Right lobe of liver (tissue), 6 donors: ENCODE data around the gene GAS2L1. TPM values are rescaled to one million over a fixed set of nuclear protein-coding genes. Genes with fewer than 3 reads are reported as not detected.
A peak's percentile ranks its signal among the peaks of the same experiment; 100 is the strongest.

Experiments
- ATAC-seq, 4 donors: fragments of 200-7000 bp; cut with Tn5 transposase; one replicate each; pipeline ENCODE4 v1.9.1; 2020; ENCODE audit warnings: mild to moderate bottlenecking in 4 of 4, moderate library complexity in 4 of 4
- DNase-seq, 3 donors: peaks; one replicate each; pipeline ENCODE4 v3.0.0-alpha.2; 2020
- H3K27ac ChIP-seq, 3 donors: fragments of 200-600 bp; one replicate each; pipeline ENCODE4 v1.8.0; 2022
- H3K27me3 ChIP-seq, 2 donors: fragments of 200-600 bp; one replicate each; pipeline ENCODE4 v1.8.0; 2022
- H3K36me3 ChIP-seq, 4 donors: fragments of 200-600 bp; sonication (generic) in 1 of 4; one replicate each; pipeline versions ENCODE4 v1.5.1 to v1.8.0; 2017 to 2022; ENCODE audit warnings: control low read depth in 1 of 4
- H3K4me1 ChIP-seq, 4 donors: fragments of 200-600 bp; sonication (generic) in 1 of 4; one replicate each; pipeline versions ENCODE4 v1.5.1 to v1.8.0; 2017 to 2022; ENCODE audit warnings: control low read depth in 1 of 4
- H3K4me3 ChIP-seq, 3 donors: fragments of 200-600 bp; one replicate each; pipeline ENCODE4 v1.8.0; 2022
- H3K9me3 ChIP-seq, 4 donors: fragments of 200-600 bp; sonication (generic) in 1 of 4; one replicate each; pipeline versions ENCODE4 v1.5.1 to v1.8.0; 2017 to 2022; ENCODE audit warnings: control low read depth in 1 of 4
- CTCF ChIP-seq, 4 donors: fragments of 200-600 bp in 3 of 4; fragments of 450-650 bp in 1 of 4; IDR thresholded peaks; one replicate each; pipeline versions ENCODE4 v1.5.1 to v1.8.0; 2016 to 2022; ENCODE audit warnings: antibody characterized with exemption in 4 of 4, mild to moderate bottlenecking in 2 of 4
- POLR2A ChIP-seq: fragments of 450-650 bp; IDR thresholded peaks from one replicate; pipeline ENCODE4 v1.6.1; 2017; ENCODE audit warnings: antibody characterized with exemption, mild to moderate bottlenecking
- WGBS: methylation state at CpG from one replicate; pipeline ENCODE4 v1.1.6; 2018; ENCODE audit warnings: low coverage, low lambda C conversion rate; ENCODE audit not compliant: insufficient coverage; ENCODE audit errors: missing lambda C conversion rate; 5-methylcytosine and 5-hydroxymethylcytosine counted together
- intact Hi-C, 2 donors: fragments of 100-400 bp; cut with DNase I; formaldehyde crosslinking; loops; one replicate each; pipeline versions ENCODE4 v1.11.2 to v1.14.1; 2022
- total RNA-seq, 6 experiments: library from RNA; depleted of rRNA in 2 of 6; stranded (reverse); fragments of >200 nt in 2 of 6; fragmentation: NEBNext Ultra II Directional in 3 of 6; extraction: Animal tissue kit (Norgen Biotek cat#: 25700) in 3 of 6; gene quantifications; one replicate each; pipeline versions ENCODE4 v1.1.0 to v1.2.4, GENCODE V29; 2016 to 2023
- donor health status: DM: no; HTN: yes; CAD: no.
- donor health status: DM: no; HTN: no; CAD: no.
- donor health status: DM: no; HTN: no; CAD: no.
- donor health status: DM: no; HTN: yes; CAD: no.
- donor health status: DM: no; HTN: yes; CAD: no.

Gene GAS2L1
- total RNA-seq, 6 experiments from 2014 or later, result 8.9 to 15.8 (median 11.5) TPM

DNA sequence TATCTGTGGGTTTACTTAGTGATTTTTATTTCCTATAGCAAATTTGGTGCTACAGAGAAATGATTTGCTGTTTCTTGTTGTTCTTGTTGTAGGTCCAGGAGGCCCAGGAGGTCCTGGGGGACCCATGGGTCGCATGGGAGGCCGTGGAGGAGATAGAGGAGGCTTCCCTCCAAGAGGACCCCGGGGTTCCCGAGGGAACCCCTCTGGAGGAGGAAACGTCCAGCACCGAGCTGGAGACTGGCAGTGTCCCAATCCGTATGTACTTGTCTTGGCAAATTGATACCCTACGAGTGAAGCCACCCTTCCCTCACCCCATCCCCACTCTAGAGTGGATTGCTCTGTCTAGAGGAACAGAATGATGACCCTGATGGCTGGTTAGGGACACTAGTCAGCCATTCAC lies 7.8 kb upstream of the GAS2L1 start:
- Histone ChIP-seq H3K36me3 (peaks cover 23 to 75% (median 51%) of the 10 kb centered on the region in 4 donors), H3K27me3 (no peaks in the 10 kb centered on the region), H3K9me3 (no peaks in the 10 kb centered on the region), H3K4me3 (no peak overlapping the region), H3K27ac (no peak overlapping the region), H3K4me1 (peaks cover 0 to 20% (median 5%) of the 10 kb centered on the region in 4 donors)
- no peak for TF ChIP-seq CTCF (IDR thresholded peaks at IDR 0.05)
- TF ChIP-seq POLR2A, result no peak
- ATAC-seq (no peak), DNase-seq (peak in 1 of 3 donors; percentile 45)
- intact Hi-C loops, result no loop called here
- 67% methylated on average over 5 of the region's 8 CpGs for WGBS

DNA sequence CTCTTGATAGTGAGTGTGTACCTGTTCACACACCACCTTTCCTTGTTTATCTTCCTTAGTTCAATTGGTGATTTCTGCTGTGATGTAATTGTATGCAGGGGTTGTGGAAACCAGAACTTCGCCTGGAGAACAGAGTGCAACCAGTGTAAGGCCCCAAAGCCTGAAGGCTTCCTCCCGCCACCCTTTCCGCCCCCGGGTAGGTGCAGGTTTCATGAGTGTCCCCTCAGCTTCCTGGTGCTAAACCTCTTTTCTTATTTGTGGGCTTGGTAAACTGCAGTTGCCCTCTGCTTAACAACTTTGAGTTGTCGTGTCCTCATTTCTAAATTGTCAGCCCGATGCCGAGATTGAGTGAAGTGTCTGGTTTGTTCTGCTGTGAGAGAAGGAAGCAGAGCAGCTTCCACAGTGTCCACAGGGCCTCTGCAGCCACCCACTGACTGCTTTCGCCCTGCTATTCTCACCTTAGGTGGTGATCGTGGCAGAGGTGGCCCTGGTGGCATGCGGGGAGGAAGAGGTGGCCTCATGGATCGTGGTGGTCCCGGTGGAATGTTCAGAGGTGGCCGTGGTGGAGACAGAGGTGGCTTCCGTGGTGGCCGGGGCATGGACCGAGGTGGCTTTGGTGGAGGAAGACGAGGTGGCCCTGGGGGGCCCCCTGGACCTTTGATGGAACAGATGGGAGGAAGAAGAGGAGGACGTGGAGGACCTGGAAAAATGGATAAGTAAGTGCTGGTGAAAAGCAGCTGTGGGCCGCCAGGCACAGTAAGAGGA lies 7.1 kb upstream of the GAS2L1 start:
- intact Hi-C loops, result no loop called here

GRCh38 chr22:29300467-29300806 lies 6.0 kb upstream of the GAS2L1 start:
- WGBS, result 86% methylated on average over 3 of the region's 4 CpGs
- no peak for TF ChIP-seq CTCF (IDR thresholded peaks at IDR 0.05)
- no peak for TF ChIP-seq POLR2A
- intact Hi-C loops, result loop anchor here (5.0 to 10.0 kb wide), 2 partner anchors 54 to 57 kb away; no protein-coding TSS in a partner anchor
- ATAC-seq (no peak), DNase-seq (no peak)
- Histone ChIP-seq H3K4me1 (peaks cover 0 to 20% (median 5%) of the 10 kb centered on the region in 4 donors), H3K9me3 (no peaks in the 10 kb centered on the region), H3K27me3 (no peaks in the 10 kb centered on the region), H3K4me3 (no peak overlapping the region), H3K36me3 (peaks cover 23 to 57% (median 39%) of the 10 kb centered on the region in 4 donors), H3K27ac (no peak overlapping the region)

More for the DNA sequence above, 7.1 kb upstream of the GAS2L1 start:
- Histone ChIP-seq H3K27ac (no peak overlapping the region), H3K27me3 (no peaks in the 10 kb centered on the region), H3K4me3 (no peak overlapping the region), H3K4me1 (peaks cover 0 to 20% (median 5%) of the 10 kb centered on the region in 4 donors), H3K36me3 (peaks cover 23 to 68% (median 45%) of the 10 kb centered on the region in 4 donors), H3K9me3 (no peaks in the 10 kb centered on the region)
- TF ChIP-seq CTCF (IDR thresholded peaks at IDR 0.05) (no peak), POLR2A (no peak)
- DNase-seq (no peak), ATAC-seq (no peak)
- WGBS, result 88% methylated on average over 6 of the region's 19 CpGs

- H3K9me3 ChIP-seq, result no peaks in the 10 kb centered on the region
- TF ChIP-seq CTCF (IDR thresholded peaks at IDR 0.05) (no peak), POLR2A (no peak)
- WGBS, result 73% methylated on average over 7 of the region's 10 CpGs
- no peak overlapping the region for H3K4me3 ChIP-seq
- H3K4me1 ChIP-seq, result peaks cover 0 to 20% (median 5%) of the 10 kb centered on the region in 4 donors
- intact Hi-C loops, result loop anchor here (5.0 to 10.0 kb wide), 2 partner anchors 54 to 56 kb away; no protein-coding TSS in a partner anchor
- H3K36me3 ChIP-seq, result peaks cover 19 to 51% (median 35%) of the 10 kb centered on the region in 4 donors
- DNase-seq (peak in 1 of 3 donors; percentile 37), ATAC-seq (no peak)
- H3K27ac ChIP-seq, result no peak overlapping the region
- no peaks in the 10 kb centered on the region for H3K27me3 ChIP-seq
Observed at GRCh38 chr22:29300807-29301601, 5.4 kb upstream of the GAS2L1 start.
